Type B pancreatic cell (in vitro differentiated cells): ENCODE results near the gene RBMS3. TPM values are rescaled to one million over a fixed set of nuclear protein-coding genes. Genes with fewer than 3 reads are reported as not detected.

Experiments
- DNase-seq: peaks from one replicate; pipeline ENCODE4 v3.0.0; 2021; ENCODE audit warnings: mixed read lengths; ENCODE audit not compliant: unreplicated experiment; ENCODE audit errors: extremely low spot score
- H3K27ac Mint-ChIP-seq: 2 replicates; pipeline ENCODE4 v1.8.0; 2021; ENCODE audit warnings: mild to moderate bottlenecking, mixed read lengths
- H3K27me3 Mint-ChIP-seq: 2 replicates; pipeline ENCODE4 v1.8.0; 2021; ENCODE audit warnings: mixed read lengths
- H3K36me3 Mint-ChIP-seq: 2 replicates; pipeline ENCODE4 v1.8.0; 2021; ENCODE audit warnings: mixed read lengths
- H3K4me1 Mint-ChIP-seq: one replicate; pipeline ENCODE4 v1.8.0; 2021; ENCODE audit warnings: mixed read lengths; ENCODE audit not compliant: unreplicated experiment
- H3K4me3 Mint-ChIP-seq: 2 replicates; pipeline ENCODE4 v1.8.0; 2021; ENCODE audit warnings: mild to moderate bottlenecking, mixed read lengths
- H3K9me3 Mint-ChIP-seq: 2 replicates; pipeline ENCODE4 v1.8.0; 2021; ENCODE audit warnings: mixed read lengths
- total RNA-seq: library from RNA; stranded (reverse); gene quantifications from 2 replicates; pipeline ENCODE4 v1.2.1, GENCODE V29; 2021; ENCODE audit warnings: low replicate concordance
- TF ChIP-seq, protein P1 (sequence below): fragments of 200-600 bp; sonication (generic); conservative IDR thresholded peaks from 2 replicates; pipeline ENCODE4 v1.5.0; 2021; ENCODE audit warnings: antibody characterized with exemption, mild to moderate bottlenecking

RBMS3 gene
- total RNA-seq, 1 donor from 2014 or later: 36.6 TPM

DNA sequence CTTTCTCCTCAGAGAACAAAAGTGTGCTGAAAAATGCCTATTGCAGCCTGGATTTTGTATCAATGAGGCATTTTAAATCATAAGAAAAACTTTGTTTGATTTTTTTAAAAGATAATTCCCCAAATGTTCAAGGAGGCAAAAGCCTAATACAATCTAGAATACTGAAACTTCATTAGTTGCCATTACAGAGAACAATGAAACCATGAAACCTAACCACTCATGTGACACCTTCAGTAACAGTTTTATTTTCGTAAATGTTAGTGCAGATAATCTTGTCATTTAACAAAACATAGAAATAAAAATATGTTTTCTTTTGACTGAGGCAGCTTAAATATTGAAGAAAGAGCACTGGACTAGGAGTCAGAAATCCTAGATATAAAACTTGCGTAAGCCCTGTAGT is 655.9 kb downstream of the RBMS3 start:
- peaks cover 31% of the 10 kb centered on the region for H3K4me1 Mint-ChIP-seq
- no peak for DNase-seq
- H3K27ac Mint-ChIP-seq: peak overlapping the region; percentile 60
- no peaks in the 10 kb centered on the region for H3K27me3 Mint-ChIP-seq
- TF ChIP-seq, protein P1, sequence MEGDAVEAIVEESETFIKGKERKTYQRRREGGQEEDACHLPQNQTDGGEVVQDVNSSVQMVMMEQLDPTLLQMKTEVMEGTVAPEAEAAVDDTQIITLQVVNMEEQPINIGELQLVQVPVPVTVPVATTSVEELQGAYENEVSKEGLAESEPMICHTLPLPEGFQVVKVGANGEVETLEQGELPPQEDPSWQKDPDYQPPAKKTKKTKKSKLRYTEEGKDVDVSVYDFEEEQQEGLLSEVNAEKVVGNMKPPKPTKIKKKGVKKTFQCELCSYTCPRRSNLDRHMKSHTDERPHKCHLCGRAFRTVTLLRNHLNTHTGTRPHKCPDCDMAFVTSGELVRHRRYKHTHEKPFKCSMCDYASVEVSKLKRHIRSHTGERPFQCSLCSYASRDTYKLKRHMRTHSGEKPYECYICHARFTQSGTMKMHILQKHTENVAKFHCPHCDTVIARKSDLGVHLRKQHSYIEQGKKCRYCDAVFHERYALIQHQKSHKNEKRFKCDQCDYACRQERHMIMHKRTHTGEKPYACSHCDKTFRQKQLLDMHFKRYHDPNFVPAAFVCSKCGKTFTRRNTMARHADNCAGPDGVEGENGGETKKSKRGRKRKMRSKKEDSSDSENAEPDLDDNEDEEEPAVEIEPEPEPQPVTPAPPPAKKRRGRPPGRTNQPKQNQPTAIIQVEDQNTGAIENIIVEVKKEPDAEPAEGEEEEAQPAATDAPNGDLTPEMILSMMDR: no peak
- no peak overlapping the region for H3K4me3 Mint-ChIP-seq
- peaks cover 6% of the 10 kb centered on the region for H3K9me3 Mint-ChIP-seq
- no peaks in the 10 kb centered on the region for H3K36me3 Mint-ChIP-seq

DNA sequence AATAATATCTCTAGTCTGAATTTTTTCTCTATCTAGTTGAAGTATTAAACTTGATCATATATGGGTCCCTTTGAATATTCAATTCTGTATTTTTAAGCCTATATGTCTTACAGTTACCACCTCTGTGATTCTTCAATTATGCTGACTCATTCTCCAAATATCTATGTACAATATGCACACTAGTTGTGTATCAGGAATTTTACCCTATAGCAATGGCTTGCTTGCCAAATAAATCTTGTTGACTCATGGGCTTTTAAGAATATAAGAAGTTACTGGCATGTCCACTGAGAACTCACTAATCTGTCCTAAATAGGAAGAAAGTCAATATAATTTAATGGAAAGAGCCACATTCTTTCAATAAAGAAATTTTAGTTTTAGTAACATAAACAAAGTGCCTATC is 656.3 kb downstream of the RBMS3 start:
- no peak for DNase-seq
- Mint-ChIP-seq H3K4me3 (no peak overlapping the region), H3K9me3 (peaks cover 6% of the 10 kb centered on the region), H3K36me3 (no peaks in the 10 kb centered on the region), H3K27me3 (no peaks in the 10 kb centered on the region), H3K27ac (peak overlapping the region; percentile 60), H3K4me1 (peaks cover 31% of the 10 kb centered on the region)
- TF ChIP-seq, protein P1: no peak

DNA sequence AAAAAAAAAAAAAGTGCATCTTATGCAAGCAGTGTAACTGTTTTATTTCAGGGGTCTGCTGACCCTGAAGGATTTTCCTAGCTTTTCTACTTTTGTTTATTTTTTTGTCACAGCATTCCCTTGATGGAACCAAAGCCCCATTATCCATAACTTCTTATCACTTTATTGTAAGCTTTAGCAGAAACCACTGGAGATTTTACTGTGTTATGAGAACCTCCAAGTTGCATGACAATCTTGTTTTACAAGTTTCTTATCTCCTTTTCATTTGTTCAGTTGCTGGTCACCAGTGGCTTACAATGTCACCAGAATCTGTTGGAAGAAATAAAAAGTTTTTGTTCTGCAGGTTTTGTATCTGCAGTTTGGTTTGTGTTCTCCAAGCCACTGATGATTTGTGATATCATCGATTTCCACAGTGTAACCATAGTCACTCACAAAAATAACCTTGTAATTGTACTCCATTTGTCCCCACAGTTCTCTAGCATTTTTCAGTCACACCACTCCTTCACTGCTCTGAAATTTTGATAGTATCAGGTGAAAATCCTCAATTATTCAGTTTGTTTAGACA is 660.0 kb downstream of the RBMS3 start:
- Mint-ChIP-seq H3K27ac (peak overlapping the region; percentile 46), H3K9me3 (peaks cover 6% of the 10 kb centered on the region), H3K36me3 (no peaks in the 10 kb centered on the region), H3K4me3 (no peak overlapping the region), H3K4me1 (peaks cover 19% of the 10 kb centered on the region), H3K27me3 (no peaks in the 10 kb centered on the region)
- TF ChIP-seq, protein P1: no peak
- no peak for DNase-seq

DNA sequence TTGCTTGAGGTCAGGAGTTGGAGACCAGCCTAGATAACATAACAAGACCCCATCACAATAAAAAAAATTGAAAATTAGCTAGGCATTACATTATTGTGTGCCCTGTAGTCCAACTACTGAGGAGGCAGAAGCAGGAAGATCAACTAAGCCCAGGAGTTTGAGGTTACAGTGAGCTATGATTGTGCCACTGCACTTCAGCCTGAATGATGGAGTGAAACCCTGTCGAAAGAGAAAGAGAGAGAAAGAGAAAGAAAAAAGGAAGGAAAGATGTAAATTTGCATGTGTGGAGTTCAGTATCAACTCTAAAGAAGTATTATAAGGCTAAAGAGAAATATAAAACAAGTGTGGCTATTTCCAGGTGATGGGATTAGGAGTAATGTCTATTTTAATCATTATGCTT is 661.4 kb downstream of the RBMS3 start:
- Mint-ChIP-seq H3K36me3 (no peaks in the 10 kb centered on the region), H3K27me3 (no peaks in the 10 kb centered on the region), H3K4me1 (peaks cover 15% of the 10 kb centered on the region), H3K27ac (no peak overlapping the region), H3K4me3 (no peak overlapping the region), H3K9me3 (peaks cover 6% of the 10 kb centered on the region)
- TF ChIP-seq, protein P1: no peak
- DNase-seq: no peak

DNA sequence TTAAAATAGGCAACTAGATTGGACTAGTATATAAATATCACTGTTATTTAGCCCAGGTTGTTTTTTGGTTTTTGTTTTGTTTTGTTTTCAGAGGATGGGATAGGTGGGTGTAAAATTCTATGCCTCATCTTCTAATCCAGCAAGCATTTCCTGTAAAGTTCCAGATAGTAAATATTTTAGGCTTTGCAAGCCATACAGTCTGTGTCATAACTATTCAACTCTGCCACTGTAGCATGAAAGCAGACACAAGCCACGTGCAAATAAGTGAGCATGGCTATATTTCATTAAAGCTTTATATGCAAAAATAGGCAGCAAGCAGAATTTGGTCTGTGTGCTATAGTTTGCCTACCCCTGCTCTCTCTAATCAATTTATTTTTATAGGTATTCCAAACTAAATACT is 668.3 kb downstream of the RBMS3 start:
- no peak overlapping the region for H3K4me3 Mint-ChIP-seq
- no peak overlapping the region for H3K27ac Mint-ChIP-seq
- no peaks in the 10 kb centered on the region for H3K36me3 Mint-ChIP-seq
- H3K9me3 Mint-ChIP-seq: no peaks in the 10 kb centered on the region
- H3K4me1 Mint-ChIP-seq: peaks cover 8% of the 10 kb centered on the region
- H3K27me3 Mint-ChIP-seq: no peaks in the 10 kb centered on the region
- DNase-seq: no peak
- TF ChIP-seq, protein P1: no peak
